GM18511 (cell line): ENCODE results near the gene GSK3A.
A peak's percentile ranks its signal among the peaks of the same experiment; 100 is the strongest.

Experiments
- ATAC-seq: cut with Tn5 transposase; IDR thresholded peaks from one replicate; pipeline ENCODE4 v1.9.1; 2021; ENCODE audit warnings: mild to moderate bottlenecking, moderate library complexity; ENCODE audit not compliant: unreplicated experiment

Gene GSK3A

DNA sequence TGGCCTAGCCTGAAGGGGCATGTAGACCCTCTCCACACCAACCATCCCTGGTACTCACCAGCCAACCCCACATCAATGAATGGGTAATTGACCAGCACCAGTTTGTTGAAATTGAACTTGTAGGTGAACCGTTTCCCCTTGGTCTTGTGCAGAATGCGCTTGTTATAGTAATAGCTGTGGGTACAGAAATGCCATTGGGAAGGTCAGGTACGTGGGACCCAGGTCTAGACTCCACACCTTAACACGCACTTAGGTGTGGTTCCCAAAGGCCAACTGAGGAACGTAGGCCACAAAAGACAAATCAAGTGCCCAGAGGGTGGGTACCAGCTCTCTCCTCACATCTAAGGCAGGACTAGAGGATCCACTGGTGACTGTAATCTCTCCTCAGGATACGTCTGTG lies 7.4 kb upstream of the GSK3A start:
- ATAC-seq = no peak

DNA sequence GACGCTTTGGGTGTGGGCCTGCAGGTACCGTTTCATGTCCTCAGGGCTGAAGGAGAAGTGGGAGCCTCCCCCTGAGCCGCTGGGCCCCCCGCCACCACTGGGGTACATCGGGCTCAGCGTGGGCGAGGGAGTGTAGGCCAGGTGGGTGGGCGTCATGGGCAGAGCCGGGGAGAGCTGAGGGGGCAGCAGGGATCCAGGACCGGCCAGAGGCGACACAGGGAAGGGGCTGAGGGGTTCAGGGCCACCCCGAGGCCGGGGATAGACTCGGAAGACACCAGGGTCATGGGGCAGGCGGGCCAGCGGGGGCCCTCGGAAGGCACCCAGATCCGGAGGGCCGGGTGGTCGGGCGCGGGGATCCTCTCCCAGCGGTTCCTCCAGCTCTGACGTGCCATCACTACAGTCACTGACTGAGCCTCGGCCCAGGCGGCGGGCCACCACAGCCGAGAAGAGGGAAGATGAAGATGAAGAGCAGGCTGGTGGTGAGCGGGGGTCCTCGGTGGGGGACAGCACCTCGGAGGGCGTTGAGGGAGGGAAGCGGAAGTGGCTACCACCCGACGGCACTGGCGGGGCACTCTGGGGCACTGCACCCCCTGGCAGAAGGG lies 6.8 kb upstream of the GSK3A start:
- no peak for ATAC-seq

DNA sequence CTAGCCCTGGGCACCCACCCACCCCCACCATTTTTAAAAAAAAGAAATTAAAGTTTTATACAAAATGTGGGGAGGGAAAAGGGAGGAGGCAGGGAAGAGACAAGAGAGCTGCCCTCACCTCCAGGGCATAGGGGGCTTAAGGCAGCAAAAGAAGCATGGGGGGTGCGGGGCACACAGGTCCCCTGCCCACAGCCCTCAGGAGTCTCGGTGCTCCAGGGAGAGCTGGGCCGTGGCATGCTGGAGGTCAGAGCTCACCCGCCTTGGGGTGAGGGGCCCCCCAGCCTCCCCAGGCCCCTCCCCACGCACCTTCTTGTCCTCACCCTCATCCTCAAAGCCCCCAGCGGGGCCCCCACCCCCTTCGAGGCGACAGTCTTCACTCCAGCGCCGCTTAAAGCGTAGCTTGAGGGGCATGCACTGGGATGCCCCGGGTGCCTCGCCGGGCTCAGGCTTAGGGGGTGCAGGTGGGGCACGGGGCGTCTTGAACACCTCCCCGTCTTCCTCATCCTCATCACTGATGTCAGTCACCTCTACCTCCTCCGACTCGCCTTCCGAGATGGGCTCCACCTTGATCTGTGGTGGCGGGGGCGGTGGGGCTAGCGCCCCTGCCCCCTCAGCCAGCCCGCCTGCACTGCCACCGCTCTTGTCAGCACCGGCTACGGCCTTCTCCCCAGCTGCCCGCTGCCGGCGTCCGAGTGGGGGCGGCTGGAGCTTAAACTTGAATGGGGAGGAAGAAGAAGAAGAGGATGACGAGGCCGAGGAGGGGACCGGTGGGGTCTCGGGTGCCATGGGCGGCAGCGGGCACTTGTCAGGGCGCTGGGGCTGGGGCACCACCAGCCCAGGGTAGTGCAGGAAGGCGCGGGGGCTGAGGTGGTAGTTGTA lies 6.1 kb upstream of the GSK3A start:
- ATAC-seq = no peak

DNA sequence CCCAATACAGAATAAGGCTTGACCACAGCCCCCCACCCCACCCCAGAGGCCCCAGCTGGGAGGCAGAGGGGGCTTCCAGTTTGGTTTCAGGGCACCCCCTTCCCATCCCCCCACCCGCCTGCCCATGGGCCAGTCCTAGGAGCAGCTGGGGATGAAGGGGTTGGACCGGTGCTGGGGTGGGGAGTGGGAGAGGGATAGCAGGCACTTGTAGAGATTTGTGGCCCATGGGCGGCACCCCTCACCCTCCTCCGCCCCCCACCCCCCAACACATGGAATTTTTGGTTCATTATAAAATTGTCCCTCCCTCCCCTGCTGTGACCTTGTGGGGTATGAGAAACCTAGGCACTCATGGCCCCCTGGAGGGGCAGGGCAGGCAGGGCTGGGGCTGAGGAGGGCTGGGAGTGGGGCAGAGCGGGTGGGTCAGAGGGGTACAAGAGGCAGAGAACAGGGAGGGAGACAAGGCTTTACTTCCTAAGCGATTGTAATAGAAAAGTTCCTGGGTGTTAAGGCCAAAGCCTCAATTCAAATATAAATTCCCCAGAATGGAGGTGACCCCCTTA lies 5.3 kb upstream of the GSK3A start:
- no peak for ATAC-seq

DNA sequence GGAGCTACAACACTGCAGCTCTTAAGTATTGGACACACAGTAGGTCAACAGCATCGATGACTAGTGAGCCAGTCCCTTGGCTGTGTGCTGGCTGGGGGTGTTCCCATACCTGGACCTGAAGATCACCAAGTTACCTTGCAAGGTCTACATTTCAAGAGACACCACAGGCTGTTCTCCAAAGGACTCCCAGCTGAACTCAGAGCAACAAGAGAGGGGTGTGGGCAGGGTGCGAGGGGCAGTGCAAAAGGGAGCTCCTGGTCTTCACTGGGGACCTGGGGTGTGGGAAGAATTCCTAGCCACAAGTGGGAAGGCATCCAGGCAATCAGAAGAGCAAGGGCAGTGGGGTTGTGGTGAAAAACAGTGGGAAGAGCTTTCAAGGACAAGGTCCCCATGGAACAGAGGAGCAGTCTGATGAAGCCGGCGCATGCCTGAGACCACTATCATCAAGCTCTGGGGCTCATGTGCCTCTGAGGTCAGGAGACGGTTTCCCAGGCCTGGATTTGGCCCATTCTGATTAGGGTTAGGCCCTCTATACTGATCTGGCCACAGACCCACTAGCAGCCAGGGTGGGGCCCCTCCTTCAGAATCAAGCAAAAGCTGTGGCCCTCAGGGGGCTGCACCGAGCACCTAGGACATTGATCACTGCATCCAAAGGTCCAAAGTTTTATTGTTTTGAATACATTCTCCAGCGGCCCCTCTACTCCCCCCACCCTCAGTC lies 4.7 kb upstream of the GSK3A start:
- no peak for ATAC-seq

DNA sequence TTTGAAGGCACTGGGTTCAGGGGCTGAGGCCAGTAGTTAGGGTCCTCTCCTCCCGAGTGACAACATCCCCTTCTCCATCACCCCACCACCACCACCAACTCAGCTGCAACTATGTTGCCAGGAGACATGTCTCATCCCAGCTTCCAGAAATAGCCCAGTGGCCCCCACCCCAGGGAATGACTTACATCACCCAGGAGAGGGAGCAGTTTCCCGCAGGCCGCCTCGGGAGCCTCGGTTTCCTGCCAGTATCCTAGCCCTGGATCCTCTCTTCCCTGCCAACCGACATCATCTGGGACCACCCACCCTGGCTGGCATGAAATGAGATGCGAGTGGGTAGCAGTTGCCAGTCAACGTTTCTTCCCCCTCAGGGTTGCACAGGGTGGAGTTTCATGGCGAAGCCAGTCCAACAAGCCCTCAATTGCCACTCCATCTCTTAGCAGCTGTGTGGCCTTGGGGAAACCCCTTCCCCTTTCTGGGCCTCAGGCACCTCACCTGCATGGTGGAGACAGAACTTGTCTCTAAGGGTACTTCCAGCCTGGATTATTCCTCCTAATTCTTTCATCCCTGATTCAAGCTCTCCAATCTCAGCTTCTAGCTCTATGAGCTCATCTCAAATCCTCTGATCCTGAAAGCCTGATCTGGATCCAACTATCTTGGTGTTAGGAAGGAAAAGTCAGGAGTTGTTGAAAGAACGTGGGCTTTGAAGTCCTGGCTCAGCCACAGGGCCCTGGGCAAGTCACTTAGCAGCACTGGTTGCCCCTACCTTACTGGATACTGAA lies 3.9 kb upstream of the GSK3A start:
- no peak for ATAC-seq

DNA sequence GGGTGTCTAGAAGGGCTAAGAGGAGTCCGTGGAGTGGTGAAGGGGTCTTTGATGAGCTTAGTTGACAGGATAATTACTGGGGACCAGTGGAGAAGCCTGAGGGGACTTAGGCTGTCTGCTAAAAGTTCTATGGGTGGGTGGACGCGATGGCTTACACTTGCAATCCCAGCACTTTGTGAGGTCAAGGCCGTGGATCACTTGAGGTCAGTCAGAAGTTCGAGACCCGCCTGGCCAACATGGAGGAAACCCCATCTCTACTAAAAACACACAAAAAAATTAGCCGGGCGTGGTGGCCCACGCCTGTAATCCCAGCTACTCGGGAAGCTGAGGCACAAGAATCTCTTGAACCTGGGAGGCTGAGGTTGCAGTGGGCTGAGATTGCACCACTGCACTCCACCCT lies 2.8 kb upstream of the GSK3A start:
- no peak for ATAC-seq

DNA sequence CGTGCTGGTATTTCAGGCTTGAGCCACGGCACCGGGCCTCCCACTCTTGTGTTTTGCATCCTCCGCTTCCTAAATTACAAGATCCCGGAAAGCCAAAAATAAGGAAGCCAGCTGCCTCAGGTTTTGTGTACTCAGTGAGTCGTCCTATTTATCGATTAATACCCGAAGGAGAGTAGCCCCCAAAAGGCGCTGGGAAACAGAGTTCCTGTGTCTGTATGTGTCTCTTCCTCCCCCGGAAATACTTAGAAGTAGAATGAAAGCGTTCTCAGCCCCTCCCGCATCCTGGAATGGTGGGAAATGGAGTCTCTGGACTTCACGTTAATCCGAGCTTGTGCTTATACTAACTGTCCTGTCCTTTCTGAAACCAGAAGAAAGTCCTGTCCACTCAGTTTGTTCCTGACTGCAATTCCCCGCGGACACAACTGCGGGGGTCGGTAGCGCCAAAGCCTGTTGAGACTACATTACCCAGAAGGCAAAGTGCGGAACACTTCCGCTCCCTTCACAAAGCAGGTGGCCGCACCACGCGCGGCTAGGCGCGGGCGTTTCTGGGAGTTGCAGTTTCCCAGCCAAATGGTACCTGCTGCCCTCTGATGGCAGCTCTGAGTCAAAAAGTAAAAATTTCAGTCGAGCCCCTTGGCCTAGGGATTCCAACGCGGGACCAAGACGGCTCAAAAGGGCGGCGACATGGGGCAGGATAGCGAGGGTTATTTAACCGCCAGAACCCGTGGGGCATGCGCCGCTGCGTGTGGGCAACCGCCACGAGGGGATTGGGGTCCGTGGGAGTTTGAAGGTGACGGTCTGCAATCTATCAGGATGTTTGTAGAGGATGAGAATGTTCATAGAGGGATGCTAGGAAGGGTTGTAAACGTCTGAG lies 2.2 kb upstream of the GSK3A start:
- peak; percentile 27 for ATAC-seq

DNA sequence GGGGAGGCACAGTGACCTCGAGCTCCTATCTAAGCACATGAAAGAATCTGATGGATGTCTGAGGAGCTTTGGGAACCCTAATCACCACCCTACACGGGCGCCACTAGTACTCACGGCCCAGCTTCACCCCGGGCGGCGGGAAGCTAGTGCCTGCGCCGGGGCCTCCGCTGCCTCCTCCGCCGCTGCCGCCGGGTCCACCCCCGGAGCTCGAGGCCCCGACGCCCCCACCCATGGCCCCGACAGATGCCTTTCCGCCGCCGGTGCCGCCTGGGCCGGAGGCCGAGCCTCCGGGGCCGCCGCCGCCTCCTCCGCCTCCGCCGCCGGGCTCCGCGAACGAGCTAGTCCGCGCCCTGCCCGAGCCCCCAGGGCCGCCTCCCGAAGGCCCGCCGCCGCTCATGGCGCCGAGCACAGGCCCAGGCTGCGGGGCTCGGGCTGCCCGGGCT lies 312 bp downstream of the GSK3A start:
- ATAC-seq = no peak

DNA sequence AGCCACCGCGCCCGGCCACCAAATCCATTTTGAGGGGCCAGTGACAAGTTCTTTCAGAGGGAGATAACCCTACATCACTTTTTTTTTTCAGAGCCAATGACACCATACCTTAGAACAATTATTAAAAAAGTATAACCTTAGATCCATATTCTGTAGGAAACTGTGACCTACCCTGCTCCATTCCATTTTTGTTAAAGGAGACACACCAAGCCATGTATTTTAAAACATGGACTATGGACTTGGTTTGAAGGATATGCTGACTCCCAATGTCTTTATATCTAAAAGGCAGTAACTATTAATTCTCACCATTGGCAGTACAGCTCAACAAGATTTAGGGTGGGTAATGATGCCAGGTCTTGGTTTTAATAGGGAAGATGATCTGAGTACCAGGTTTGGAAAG lies 1.1 kb downstream of the GSK3A start:
- no peak for ATAC-seq

DNA sequence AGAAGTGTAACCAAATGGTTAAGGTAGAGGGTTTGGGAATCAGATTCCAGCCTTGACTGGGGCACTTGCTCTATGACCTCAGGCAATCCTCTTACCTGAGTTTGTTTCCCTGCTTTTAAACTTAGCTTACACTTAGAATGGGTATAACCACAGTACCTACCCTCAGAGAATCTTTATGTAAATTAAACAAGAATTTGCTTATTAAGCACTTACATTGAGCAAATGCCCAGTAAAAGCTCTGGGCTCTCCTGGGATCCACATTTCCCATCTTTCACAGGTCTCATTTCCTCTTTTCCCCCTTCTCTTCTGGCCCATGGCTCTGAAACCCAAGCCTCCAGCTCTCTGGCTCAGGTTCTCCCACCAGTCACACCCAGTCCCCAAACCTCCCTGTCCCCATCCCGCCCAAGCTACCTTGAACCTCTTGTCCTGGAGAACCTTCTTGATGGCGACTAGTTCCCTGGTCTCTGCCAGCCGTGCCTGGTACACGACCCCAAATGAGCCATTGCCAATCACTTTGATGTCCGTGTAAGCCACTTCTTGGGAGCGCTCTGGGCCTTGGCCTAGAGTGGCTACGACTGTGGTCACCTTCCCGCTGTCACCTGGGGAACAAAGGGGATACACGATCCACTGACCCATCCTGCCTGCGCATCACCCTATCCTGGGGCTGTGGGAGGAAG lies 2.7 kb downstream of the GSK3A start:
- ATAC-seq = no peak

DNA sequence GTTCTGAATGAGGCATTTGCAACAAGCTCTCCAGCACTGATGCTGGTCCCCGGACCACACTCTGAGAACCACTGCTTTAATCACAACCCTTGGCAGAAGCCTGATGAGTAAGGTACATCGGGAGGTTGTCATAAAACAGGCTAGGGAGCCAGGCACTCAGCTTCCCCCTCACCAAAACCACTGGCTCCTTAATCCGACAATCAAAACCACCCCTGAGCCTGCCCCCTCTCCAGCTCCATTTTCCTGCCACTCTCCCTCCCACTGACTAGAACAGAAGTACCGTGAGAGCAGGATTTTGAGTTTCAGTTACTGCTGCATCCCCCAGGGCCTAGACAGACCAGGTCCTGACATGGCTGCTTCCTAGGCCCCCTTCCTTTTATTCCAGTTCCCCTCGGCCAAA lies 7.2 kb downstream of the GSK3A start:
- no peak for ATAC-seq

DNA sequence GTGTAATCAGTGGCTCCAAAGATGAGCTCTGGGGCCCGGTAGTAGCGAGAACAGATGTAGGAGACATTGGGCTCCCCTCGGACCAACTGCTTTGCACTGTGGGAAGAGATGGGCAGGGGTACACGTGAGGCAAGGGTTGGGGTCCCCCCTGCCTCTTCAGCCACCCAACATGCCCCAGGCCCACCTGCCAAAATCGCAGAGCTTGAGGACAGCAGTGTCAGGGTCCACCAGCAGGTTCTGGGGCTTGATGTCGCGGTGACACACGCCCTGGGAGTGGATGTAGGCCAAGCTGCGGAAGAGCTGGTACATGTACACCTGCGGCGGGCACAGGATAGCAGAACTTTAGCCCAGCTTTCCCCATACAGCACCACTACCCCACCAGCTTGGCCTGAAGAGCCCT lies 8.0 kb downstream of the GSK3A start:
- no peak for ATAC-seq

DNA sequence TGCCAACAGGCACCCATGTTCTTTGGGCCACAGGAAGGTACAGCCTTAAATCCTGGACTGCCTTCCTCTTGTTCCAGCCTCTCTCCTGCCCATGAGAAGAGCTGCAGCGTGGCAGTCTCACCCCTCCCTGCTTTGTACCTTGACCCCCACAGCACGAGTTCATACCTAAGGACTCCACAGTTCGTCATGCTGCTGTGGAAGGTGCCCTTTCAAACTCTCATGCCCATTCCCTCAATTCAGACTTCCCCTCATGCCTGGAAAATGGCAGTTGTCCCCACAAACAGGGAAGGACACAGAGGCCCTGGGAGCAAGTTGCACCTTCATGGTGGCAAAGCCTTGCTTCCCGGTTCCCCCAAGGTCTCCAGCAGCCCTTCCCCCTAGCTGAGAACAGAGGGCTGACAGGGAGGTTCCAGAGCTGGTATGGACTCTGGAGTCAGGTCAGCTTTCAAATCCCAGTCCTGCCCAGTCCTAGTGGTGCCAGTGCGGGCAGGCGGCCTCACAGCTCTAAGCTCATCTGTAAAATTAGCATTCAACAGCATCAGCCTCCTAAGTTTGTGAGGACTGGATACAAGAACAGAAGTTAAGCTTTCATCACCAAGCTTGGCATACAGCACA lies 8.6 kb downstream of the GSK3A start:
- ATAC-seq = no peak

DNA sequence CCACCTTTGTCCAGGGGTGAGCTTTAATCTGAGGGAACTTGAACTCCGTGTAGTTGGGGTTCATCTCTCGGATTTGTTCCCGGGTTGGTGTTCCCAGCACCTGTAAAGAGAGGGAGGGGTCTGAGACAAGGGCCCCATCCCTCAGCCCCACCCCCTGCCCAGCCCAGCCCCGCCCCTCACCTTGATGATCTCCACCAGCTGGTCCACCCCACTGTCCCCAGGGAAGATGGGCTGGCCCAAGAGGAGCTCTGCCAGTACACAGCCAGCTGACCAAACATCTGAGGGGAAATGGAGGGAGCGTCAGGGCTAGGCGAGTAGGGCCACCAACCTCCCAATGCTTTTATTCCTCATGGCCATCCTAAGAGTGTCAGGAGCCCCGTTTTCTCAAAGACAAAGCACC lies 9.3 kb downstream of the GSK3A start:
- ATAC-seq = no peak

DNA sequence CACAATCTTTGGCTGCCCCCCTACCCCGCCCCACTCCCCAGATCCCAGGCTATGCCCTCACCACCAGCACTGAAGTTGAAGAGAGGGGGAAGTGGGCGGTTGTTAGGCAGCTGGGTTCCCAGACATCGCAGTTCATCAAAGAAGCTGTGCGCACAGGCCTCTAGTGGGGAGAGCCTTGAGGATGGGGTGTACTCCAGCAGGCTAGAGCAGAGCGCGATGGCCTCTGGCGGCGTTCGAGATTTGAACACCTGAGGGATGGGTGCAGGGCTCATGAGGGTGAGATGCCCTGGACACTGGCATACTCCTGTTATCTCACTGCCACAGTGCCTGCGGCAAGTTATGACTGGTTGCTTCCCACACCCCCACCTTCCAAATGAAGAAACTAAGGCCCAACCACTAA lies 10.0 kb downstream of the GSK3A start:
- no peak for ATAC-seq

DNA sequence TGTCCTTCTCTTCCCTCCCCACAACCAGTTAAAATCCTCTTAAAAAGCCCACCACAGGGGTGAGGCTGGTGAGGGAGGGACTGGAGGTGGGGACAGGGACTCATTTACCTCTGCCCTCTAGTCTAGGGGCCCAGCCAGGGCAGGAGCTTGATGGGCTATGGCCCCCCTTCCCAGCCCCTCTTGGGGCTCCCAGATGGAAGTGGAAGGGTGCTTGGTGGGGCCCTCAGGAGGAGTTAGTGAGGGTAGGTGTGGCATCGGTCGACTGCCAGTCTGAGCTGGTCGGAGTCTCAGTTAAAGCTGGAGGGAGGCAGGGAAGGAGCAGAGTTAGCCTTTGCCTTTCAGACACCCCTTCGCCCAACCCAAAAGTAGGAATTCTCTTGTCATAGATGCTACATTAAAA lies 11.8 kb downstream of the GSK3A start:
- ATAC-seq = no peak

DNA sequence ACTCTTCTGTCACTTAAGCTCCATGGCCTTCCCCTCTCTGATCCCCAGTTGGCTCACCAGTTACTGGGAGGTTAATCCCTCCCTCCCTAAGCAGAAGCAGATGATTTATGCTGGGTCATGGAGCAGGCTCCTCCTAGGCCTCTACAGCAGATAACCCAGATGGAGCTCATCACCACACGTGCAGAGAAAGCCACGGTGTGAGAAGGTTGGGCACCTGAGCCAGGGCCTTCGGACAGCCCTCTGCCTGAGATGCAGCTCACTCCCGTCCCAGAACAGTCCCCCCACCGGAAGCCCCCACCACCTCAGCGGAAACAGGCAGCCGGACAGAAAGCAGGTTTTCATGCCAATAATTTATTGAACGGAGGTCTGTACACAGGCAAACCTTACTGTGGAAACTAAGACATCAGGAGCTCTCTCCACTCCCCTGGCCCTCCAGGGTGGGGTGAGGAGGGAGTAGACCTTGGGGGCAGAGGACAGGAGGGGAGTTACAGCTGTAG lies 12.5 kb downstream of the GSK3A start:
- no peak for ATAC-seq
